K562 (cell line): ENCODE results near the gene OGFR. TPM values are rescaled to one million over a fixed set of nuclear protein-coding genes. Genes with fewer than 3 reads are reported as not detected.

Source experiments
- CCNT2 ChIP-seq: IDR thresholded peaks from 2 replicates; pipeline ENCODE4 v1.6.1; 2011; ENCODE audit warnings: borderline replicate concordance, low read depth, mild to moderate bottlenecking, moderate library complexity, mixed read lengths, low read length; ENCODE audit not compliant: insufficient read length; ENCODE audit errors: extremely low read depth
- EGR1 ChIP-seq: fragments of 450-650 bp; conservative IDR thresholded peaks from 2 replicates; pipeline ENCODE4 v1.6.1; 2017; ENCODE audit warnings: mild to moderate bottlenecking
- EZH2 ChIP-seq: IDR thresholded peaks from 2 replicates; pipeline ENCODE4 v1.6.1; 2012; ENCODE audit warnings: low read depth, mild to moderate bottlenecking, inconsistent platforms, low read length, borderline replicate concordance
- FOXA3 ChIP-seq, 2 experiments: fragments of 450-650 bp in 1 of 2; sonication (generic) in 1 of 2; formaldehyde crosslinking; IDR thresholded peaks in 1 of 2; conservative IDR thresholded peaks in 1 of 2; 2 replicates each; pipeline versions ENCODE4 v1.4.0 to v1.8.0; 2020 to 2022; ENCODE audit warnings: mild to moderate bottlenecking in 2 of 2, missing genetic modification reagents in 1 of 2
- FOXM1 ChIP-seq, 2 experiments: fragments of 450-650 bp in 1 of 2; sonication (generic) in 1 of 2; formaldehyde crosslinking in 1 of 2; IDR thresholded peaks; 2 replicates each; pipeline versions ENCODE4 v1.6.1 to v1.9.0; 2017 to 2022; ENCODE audit warnings: low read depth in 2 of 2, mild to moderate bottlenecking in 2 of 2, missing genetic modification reagents in 1 of 2, moderate library complexity in 1 of 2
- JUN ChIP-seq, 2 experiments: sonication (generic) in 1 of 2; formaldehyde crosslinking in 1 of 2; IDR thresholded peaks; 2 replicates each; pipeline versions ENCODE4 v1.6.1 to v1.8.0; 2012 to 2022; ENCODE audit warnings: borderline replicate concordance in 2 of 2, mild to moderate bottlenecking in 2 of 2, improper control_type of control experiment in 1 of 2, low read depth in 1 of 2, low read length in 1 of 2, missing genetic modification reagents in 1 of 2
- SIRT6 ChIP-seq: IDR thresholded peaks from one replicate; pipeline ENCODE4 v1.6.1; 2012; ENCODE audit warnings: low read depth, mild to moderate bottlenecking, control low read depth, inconsistent platforms, low read length, moderate library complexity
- SNRNP70 ChIP-seq: fragments of 200-400 bp; formaldehyde crosslinking; optimal IDR thresholded peaks from 2 replicates; pipeline ENCODE3; 2017; ENCODE audit warnings: low read depth, low read length
- U2AF1 ChIP-seq: fragments of 200-400 bp; formaldehyde crosslinking; optimal IDR thresholded peaks from 2 replicates; pipeline ENCODE3; 2017; ENCODE audit warnings: mild to moderate bottlenecking, low read depth, low read length, moderate library complexity
- ZNF316 ChIP-seq: fragments of 450-650 bp; IDR thresholded peaks from 2 replicates; pipeline ENCODE4 v1.6.1; 2016
- ZNF561 ChIP-seq: fragments of 450-650 bp; formaldehyde crosslinking; conservative IDR thresholded peaks from 2 replicates; pipeline ENCODE4 v1.4.0; 2020; ENCODE audit warnings: mild to moderate bottlenecking, moderate library complexity
- polyA plus RNA-seq, 8 experiments: library from polyadenylated mRNA; depleted of rRNA in 4 of 8; stranded (reverse) in 5 of 8; unstranded in 3 of 8; fragments of >200 nt; fragmentation: Nextera tagmentation in 2 of 8; fragmentation: Illumina TruSeq in 1 of 8; extraction: Ambion mirVana in 2 of 8; extraction: Trizol in 1 of 8; gene quantifications; 2 replicates each; pipeline versions ENCODE4 v1.2.1 to v1.2.3, GENCODE V29; 2011 to 2014; ENCODE audit warnings: inconsistent platforms in 1 of 8, missing spikeins in 1 of 8
- total RNA-seq, 7 experiments: library from RNA; depleted of rRNA in 6 of 7; stranded (reverse); fragments of >200 nt in 6 of 7; fragmentation: Illumina TruSeq in 2 of 7; extraction: Trizol in 2 of 7; gene quantifications; 2 replicates each; pipeline versions ENCODE4 v1.2.1 to v1.2.3, GENCODE V29; 2011 to 2021; ENCODE audit warnings: low replicate concordance in 1 of 7
- TF ChIP-seq, protein P1 (sequence below): fragments of 450-650 bp; formaldehyde crosslinking; IDR thresholded peaks from 2 replicates; pipeline ENCODE4 v1.4.0; 2022; ENCODE audit warnings: missing genetic modification characterization
- TF ChIP-seq, protein P2 (sequence below): sonication (generic); formaldehyde crosslinking; IDR thresholded peaks from 2 replicates; pipeline ENCODE4 v1.8.0; 2022; ENCODE audit warnings: mild to moderate bottlenecking, low read depth, missing genetic modification reagents
- TF ChIP-seq, protein P3 (sequence below): fragments of 250-450 bp; sonication (Bioruptor Pico); IDR thresholded peaks from 2 replicates; pipeline ENCODE4 v1.4.0; 2020; ENCODE audit warnings: borderline replicate concordance
- TF ChIP-seq, protein P4 (sequence below), 3 experiments: IDR thresholded peaks in 2 of 3; conservative IDR thresholded peaks in 1 of 3; 2 replicates each; pipeline ENCODE4 v1.5.1; 2011 to 2012; ENCODE audit warnings: low read length in 3 of 3, mild to moderate bottlenecking in 3 of 3, control low read depth in 2 of 3, improper control_type of control experiment in 1 of 3, inconsistent platforms in 1 of 3, low read depth in 1 of 3, mixed read lengths in 1 of 3, moderate library complexity in 1 of 3; ENCODE audit not compliant: insufficient read depth in 2 of 3
- TF ChIP-seq, protein P5 (sequence below): fragments of 450-650 bp; conservative IDR thresholded peaks from 2 replicates; pipeline ENCODE4 v1.6.1; 2016; ENCODE audit warnings: missing genetic modification characterization, low read depth, mild to moderate bottlenecking, missing compliant biosample characterization, moderate library complexity
- TF ChIP-seq, protein P6 (sequence below): sonication (generic); formaldehyde crosslinking; IDR thresholded peaks from 2 replicates; pipeline ENCODE4 v1.9.0; 2022; ENCODE audit warnings: mild to moderate bottlenecking, missing genetic modification reagents

The OGFR gene
- total and polyA plus RNA-seq, 9 of the 15 experiments (the other 6 are each of a cell fraction or from before 2014, with no cell fraction given), result 0.39 to 56.3 (median 17.5) TPM

DNA sequence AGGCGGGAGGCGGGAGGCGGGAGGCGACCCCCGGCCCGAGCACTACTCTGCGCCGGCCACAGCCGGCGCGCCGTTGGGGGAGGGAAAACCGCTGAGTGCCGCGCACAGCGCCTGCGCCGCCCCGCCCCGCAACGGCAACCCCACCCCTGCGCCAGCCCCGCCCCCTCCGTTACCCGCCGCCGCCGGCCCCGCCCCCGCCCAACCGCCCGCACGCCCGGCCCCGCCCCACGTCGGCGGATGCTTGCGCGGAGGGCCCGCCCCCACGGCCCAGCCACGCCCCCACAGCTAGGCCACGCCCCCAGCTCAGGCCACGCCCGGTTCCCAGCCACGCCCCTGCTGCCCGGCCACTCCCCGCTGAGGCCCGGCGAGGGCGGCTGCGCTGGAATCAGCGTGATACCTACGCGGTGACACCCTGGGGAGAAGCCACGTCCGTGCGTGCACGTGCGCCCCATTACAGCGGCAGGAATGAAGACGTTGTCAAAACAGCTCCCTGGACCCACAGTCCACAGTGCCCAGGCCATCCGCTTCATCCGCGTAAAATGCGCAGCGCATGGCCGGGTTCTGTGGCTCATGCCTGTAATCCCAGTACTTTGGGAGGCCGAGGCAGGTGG lies 57.2 kb downstream of the OGFR start, which contains the start of gene TCFL5 (continued):
- TF ChIP-seq, protein P1, sequence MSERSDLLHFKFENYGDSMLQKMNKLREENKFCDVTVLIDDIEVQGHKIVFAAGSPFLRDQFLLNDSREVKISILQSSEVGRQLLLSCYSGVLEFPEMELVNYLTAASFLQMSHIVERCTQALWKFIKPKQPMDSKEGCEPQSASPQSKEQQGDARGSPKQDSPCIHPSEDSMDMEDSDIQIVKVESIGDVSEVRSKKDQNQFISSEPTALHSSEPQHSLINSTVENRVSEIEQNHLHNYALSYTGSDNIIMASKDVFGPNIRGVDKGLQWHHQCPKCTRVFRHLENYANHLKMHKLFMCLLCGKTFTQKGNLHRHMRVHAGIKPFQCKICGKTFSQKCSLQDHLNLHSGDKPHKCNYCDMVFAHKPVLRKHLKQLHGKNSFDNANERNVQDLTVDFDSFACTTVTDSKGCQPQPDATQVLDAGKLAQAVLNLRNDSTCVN, result 0 out of 2 replicates have a peak, but pooled peaks have one; percentile 63
- TF ChIP-seq, protein P2, sequence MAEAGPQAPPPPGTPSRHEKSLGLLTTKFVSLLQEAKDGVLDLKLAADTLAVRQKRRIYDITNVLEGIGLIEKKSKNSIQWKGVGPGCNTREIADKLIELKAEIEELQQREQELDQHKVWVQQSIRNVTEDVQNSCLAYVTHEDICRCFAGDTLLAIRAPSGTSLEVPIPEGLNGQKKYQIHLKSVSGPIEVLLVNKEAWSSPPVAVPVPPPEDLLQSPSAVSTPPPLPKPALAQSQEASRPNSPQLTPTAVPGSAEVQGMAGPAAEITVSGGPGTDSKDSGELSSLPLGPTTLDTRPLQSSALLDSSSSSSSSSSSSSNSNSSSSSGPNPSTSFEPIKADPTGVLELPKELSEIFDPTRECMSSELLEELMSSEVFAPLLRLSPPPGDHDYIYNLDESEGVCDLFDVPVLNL (CRISPR knock-in tag), result no peak
- peak; percentile 40; the same call in 1 of the 2 replicates for TF ChIP-seq JUN (IDR thresholded peaks at IDR 0.05; ENCODE audit: borderline replicate concordance, low read depth, low read length)
- no peak; the same call in 1 of the 2 replicates for TF ChIP-seq JUN (CRISPR knock-in tag; IDR thresholded peaks at IDR 0.05; ENCODE audit: borderline replicate concordance)
- TF ChIP-seq, protein P3, sequence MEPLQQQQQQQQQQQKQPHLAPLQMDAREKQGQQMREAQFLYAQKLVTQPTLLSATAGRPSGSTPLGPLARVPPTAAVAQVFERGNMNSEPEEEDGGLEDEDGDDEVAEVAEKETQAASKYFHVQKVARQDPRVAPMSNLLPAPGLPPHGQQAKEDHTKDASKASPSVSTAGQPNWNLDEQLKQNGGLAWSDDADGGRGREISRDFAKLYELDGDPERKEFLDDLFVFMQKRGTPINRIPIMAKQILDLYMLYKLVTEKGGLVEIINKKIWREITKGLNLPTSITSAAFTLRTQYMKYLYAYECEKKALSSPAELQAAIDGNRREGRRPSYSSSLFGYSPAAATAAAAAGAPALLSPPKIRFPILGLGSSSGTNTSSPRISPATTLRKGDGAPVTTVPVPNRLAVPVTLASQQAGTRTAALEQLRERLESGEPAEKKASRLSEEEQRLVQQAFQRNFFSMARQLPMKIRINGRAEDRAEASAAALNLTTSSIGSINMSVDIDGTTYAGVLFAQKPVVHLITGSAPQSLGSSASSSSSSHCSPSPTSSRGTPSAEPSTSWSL (CRISPR knock-in tag), result no peak
- peak; percentile 71 for TF ChIP-seq EGR1
- no peak for TF ChIP-seq EZH2
- TF ChIP-seq, protein P4, sequence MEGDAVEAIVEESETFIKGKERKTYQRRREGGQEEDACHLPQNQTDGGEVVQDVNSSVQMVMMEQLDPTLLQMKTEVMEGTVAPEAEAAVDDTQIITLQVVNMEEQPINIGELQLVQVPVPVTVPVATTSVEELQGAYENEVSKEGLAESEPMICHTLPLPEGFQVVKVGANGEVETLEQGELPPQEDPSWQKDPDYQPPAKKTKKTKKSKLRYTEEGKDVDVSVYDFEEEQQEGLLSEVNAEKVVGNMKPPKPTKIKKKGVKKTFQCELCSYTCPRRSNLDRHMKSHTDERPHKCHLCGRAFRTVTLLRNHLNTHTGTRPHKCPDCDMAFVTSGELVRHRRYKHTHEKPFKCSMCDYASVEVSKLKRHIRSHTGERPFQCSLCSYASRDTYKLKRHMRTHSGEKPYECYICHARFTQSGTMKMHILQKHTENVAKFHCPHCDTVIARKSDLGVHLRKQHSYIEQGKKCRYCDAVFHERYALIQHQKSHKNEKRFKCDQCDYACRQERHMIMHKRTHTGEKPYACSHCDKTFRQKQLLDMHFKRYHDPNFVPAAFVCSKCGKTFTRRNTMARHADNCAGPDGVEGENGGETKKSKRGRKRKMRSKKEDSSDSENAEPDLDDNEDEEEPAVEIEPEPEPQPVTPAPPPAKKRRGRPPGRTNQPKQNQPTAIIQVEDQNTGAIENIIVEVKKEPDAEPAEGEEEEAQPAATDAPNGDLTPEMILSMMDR (IDR thresholded peaks at IDR 0.05 in 2 of 3, conservative IDR thresholded peaks at IDR 0.05 in 1 of 3; ENCODE audit: insufficient read depth in 2 of 3, low read depth in 1 of 3, low read length in 3 of 3), result 0 out of 6 replicates have a peak, but pooled peaks of 1 of the 3 experiments have one; percentile 0
- no peak for TF ChIP-seq SNRNP70
- TF ChIP-seq CCNT2, result peak; percentile 68
- TF ChIP-seq, protein P5, sequence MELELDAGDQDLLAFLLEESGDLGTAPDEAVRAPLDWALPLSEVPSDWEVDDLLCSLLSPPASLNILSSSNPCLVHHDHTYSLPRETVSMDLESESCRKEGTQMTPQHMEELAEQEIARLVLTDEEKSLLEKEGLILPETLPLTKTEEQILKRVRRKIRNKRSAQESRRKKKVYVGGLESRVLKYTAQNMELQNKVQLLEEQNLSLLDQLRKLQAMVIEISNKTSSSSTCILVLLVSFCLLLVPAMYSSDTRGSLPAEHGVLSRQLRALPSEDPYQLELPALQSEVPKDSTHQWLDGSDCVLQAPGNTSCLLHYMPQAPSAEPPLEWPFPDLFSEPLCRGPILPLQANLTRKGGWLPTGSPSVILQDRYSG (tag), result peak; percentile 59; the same call in 1 of the 2 replicates
- no peak for TF ChIP-seq FOXA3 (CRISPR knock-in tag; conservative IDR thresholded peaks at IDR 0.05 in 1 of 2, IDR thresholded peaks at IDR 0.05 in 1 of 2)
- no peak for TF ChIP-seq ZNF316
- TF ChIP-seq U2AF1, result no peak
- TF ChIP-seq FOXM1 (IDR thresholded peaks at IDR 0.05; ENCODE audit: low read depth), result no peak
- TF ChIP-seq FOXM1 (CRISPR knock-in tag; IDR thresholded peaks at IDR 0.05; ENCODE audit: low read depth), result no peak
- no peak for TF ChIP-seq ZNF561 (CRISPR knock-in tag)
- TF ChIP-seq SIRT6, result no peak
- TF ChIP-seq, protein P6, sequence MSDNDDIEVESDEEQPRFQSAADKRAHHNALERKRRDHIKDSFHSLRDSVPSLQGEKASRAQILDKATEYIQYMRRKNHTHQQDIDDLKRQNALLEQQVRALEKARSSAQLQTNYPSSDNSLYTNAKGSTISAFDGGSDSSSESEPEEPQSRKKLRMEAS (CRISPR knock-in tag), result peak; percentile 98
